ENCODE results near the gene SLC4A3.

The SLC4A3 gene, protein sequence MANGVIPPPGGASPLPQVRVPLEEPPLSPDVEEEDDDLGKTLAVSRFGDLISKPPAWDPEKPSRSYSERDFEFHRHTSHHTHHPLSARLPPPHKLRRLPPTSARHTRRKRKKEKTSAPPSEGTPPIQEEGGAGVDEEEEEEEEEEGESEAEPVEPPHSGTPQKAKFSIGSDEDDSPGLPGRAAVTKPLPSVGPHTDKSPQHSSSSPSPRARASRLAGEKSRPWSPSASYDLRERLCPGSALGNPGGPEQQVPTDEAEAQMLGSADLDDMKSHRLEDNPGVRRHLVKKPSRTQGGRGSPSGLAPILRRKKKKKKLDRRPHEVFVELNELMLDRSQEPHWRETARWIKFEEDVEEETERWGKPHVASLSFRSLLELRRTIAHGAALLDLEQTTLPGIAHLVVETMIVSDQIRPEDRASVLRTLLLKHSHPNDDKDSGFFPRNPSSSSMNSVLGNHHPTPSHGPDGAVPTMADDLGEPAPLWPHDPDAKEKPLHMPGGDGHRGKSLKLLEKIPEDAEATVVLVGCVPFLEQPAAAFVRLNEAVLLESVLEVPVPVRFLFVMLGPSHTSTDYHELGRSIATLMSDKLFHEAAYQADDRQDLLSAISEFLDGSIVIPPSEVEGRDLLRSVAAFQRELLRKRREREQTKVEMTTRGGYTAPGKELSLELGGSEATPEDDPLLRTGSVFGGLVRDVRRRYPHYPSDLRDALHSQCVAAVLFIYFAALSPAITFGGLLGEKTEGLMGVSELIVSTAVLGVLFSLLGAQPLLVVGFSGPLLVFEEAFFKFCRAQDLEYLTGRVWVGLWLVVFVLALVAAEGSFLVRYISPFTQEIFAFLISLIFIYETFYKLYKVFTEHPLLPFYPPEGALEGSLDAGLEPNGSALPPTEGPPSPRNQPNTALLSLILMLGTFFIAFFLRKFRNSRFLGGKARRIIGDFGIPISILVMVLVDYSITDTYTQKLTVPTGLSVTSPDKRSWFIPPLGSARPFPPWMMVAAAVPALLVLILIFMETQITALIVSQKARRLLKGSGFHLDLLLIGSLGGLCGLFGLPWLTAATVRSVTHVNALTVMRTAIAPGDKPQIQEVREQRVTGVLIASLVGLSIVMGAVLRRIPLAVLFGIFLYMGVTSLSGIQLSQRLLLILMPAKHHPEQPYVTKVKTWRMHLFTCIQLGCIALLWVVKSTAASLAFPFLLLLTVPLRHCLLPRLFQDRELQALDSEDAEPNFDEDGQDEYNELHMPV

GRCh38 chr2:219627103-219628100 is at the start of gene SLC4A3:
TSS of gene SLC4A3 (plus strand) at chr2:219627630. CDS start at chr2:219627993, 363 bp downstream.
- in situ Hi-C loops (cut with HindIII; ENCODE audit: low sequenced_read_pairs): no loop called here

- in situ Hi-C loops (cut with HindIII; ENCODE audit: low sequenced_read_pairs): loop anchor here (5.0 kb wide), 1 partner anchor 78 kb away; no protein-coding TSS in a partner anchor
Measured at GRCh38 chr2:219578811-219579613, 48.4 kb upstream of the SLC4A3 start.

- in situ Hi-C loops (cut with HindIII; ENCODE audit: low sequenced_read_pairs): no loop called here
Measured at GRCh38 chr2:219581346-219581745, 46.1 kb upstream of the SLC4A3 start.

DNA sequence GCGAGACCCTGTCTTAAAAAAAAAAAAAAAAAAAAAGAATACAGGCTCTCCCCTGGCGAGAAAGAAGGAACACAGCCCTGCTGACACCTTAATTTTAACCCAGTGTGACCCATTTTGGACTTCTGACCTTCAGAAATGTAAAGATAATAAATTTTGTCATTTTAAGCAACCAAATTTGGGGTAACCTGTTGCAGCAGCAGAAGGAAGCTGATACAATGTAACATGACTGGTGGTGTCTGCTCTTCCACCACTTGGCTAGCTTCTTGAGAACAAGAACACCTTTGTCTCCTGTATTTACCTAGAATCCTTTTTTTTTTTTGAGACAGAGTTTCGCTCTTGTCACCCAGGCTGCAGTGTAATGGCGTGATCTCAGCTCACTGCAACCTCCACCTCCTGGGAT is 36.3 kb upstream of the SLC4A3 start:
- in situ Hi-C loops (cut with HindIII; ENCODE audit: low sequenced_read_pairs): no loop called here

DNA sequence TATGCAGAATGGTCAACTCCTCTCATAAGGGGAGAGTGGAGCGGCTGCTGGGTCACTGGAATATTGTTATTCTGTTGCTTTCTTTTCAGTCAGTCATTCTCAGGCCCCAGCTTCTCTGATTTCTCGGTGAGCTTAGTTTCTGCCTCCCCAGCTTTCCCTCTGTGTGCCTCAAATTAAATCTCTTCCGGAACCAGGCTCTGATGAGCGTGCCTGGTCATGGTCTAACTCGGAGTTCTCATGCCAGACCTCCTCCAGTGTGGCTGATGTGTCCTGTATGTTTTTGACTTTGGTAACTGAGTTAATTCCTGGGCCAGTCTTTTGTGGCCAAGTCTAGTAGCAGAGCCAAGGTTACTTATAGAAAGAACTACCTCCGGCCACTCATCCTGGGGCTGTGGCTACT is 34.7 kb upstream of the SLC4A3 start:
- in situ Hi-C loops (cut with HindIII; ENCODE audit: low sequenced_read_pairs): no loop called here

DNA sequence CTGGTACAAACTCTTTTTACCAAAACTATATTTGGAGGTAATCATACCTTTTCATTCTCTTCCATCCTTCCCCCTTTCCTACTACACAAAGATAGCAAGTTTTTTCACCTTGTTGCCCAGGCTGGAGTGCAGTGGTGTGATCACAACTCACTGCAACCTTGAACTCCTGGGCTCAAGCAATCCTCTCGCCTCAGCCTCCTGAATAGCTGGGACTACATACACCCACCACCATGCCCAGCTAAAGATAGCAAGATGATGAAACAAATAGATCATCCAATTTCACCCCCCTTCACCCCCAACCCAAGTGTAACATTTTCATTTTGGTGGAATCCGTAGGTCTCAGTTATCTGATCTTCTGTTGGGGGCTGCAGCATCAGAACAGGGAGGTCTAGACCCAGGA is 34.3 kb upstream of the SLC4A3 start:
- in situ Hi-C loops (cut with HindIII; ENCODE audit: low sequenced_read_pairs): no loop called here

- in situ Hi-C loops (cut with HindIII; ENCODE audit: low sequenced_read_pairs): no loop called here
Measured at GRCh38 chr2:219595256-219595655, 32.2 kb upstream of the SLC4A3 start.

- in situ Hi-C loops (cut with HindIII; ENCODE audit: low sequenced_read_pairs): no loop called here
Measured at GRCh38 chr2:219596954-219597551, 30.4 kb upstream of the SLC4A3 start.

DNA sequence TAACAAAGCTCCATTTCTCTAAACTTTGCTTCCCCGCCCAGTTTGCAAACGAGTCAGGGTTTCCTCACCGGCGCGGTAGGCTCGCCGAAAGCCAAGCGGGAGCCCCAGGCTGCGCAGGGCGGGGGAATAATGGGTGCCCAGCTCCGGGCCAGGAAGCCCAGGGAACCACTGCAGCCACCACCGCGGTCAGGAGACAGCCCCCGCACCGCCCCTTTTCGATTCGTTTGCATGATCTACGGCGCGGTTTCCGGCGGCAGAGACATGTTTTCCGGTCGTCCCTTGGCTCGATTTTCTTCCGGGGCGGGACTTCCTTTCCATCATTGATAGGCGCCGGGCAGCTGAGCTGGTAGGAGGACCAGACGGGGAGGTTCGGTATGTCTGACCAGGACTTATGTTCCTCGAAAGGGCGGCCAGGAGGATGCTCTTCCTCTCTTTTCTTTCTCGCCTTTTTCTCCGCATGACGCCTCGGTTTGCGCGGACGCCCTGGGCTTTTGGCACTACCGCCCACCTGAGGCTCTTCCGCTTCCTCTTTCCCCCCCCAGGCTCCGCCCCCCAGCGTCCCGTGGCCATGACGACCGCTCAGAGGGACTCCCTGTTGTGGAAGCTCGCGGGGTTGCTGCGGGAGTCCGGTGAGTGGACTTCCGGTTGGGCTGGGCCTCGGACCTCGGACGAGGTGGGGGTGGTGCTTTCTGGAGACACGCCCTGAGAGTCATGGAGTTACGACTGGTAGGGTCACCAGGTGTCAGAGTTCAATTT is 29.7 kb upstream of the SLC4A3 start, which contains the start of gene STK11IP:
Gene STK11IP, plus strand, starts transcription at position 306 of the 756 bp plus-strand sequence. Its CDS starts 263 bp downstream, at position 569.
- in situ Hi-C loops (cut with HindIII; ENCODE audit: low sequenced_read_pairs): no loop called here

DNA sequence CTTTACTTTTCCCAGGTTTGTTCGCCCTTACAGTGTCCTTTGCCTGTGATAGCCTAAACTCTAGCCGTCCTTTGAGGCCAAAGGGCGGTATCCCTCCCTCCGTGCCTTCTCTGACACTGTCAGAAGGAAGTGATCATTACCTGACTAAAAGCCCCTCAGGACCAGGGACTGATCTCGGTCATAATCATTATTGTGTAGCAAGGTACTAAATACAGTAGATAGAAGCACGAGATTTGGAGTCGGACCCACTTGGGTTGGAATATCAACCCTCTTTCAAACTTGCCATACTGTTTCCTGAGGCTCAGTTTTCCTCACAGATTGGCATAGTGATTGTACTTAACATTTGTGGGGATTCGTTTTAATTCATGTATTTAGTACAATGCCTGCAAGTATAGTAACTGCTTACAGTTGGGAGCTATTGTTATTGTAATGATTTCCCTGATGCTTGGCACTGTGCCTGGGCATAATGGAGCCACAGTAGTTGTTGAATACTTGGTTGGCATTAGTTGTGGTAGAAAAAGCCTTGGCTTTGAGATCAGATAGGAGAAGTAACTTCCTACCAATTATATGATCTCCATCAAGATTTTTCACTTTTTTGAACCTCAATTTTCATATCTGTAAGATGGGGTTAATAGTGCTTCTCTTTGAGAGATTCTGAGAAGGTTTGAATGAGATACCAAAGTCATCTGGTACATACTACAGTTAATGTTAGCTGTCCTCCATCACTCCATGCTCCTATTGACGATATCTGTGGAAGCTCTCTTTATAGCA is 28.9 kb upstream of the SLC4A3 start:
- in situ Hi-C loops (cut with HindIII; ENCODE audit: low sequenced_read_pairs): no loop called here

DNA sequence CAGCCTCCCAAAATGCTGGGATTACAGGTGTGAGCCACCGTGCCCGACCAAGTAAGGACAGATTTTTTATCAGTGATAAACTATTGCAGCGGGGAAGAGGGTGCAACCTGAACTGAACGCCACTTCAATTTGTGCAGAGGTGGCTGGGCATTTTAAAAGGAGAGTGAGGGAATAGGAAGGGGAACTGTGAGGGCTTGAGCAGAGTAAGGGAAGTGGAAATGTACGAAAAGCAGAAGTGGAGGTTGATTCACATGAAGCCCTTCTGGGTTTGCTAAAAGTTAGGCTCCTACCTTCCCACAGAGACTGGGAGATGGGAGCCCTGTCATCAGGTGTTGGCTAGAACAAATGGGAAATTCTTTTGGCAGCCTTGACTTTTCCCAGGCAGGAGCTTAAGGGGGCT is 23.7 kb upstream of the SLC4A3 start:
- in situ Hi-C loops (cut with HindIII; ENCODE audit: low sequenced_read_pairs): no loop called here

DNA sequence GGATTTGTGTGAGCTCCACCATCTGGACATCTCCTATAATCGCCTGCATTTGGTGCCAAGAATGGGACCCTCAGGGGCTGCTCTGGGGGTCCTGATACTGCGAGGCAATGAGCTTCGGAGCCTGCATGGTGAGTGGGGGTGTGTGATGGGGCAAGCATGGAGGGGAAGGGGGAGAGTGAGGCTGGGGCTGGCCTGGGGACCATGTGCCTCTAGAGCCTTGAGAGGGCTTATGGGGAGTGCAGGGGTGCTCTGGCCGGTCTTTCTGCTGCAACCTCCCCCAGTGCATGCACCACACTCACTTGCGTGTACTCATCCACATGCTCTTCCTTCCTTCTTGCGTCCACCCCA is 21.8 kb upstream of the SLC4A3 start:
- in situ Hi-C loops (cut with HindIII; ENCODE audit: low sequenced_read_pairs): no loop called here

- in situ Hi-C loops (cut with HindIII; ENCODE audit: low sequenced_read_pairs): no loop called here
Measured at GRCh38 chr2:219607931-219608330, 19.5 kb upstream of the SLC4A3 start.

- in situ Hi-C loops (cut with HindIII; ENCODE audit: low sequenced_read_pairs): no loop called here
Measured at GRCh38 chr2:219608399-219608964, 18.9 kb upstream of the SLC4A3 start.

DNA sequence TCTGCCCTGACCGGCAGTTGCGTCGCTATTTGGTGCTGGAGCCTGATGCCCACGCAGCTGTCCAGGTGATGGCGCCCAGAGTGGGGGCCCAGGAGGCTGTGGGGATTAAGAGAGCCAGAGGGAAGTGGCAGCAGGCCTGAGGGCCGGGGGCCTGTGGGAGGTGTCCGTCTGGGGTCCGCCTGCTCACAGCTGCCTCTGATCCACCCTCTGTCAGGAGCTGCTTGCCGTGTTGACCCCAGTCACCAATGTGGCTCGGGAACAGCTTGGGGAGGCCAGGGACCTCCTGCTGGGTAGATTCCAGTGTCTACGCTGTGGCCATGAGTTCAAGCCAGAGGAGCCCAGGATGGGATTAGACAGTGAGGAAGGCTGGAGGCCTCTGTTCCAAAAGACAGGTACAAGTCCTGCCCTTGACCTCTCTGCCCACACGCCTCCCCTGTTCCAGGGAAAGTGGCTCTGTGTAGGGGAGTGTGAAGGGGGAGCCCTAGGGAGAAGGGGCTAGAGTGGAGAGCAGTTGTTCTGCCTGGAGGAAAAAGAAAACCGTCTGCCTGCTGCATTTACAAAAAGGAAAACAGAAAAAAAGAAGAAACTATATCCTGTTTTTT is 18.2 kb upstream of the SLC4A3 start:
- in situ Hi-C loops (cut with HindIII; ENCODE audit: low sequenced_read_pairs): no loop called here

- in situ Hi-C loops (cut with HindIII; ENCODE audit: low sequenced_read_pairs): no loop called here
Measured at GRCh38 chr2:219611306-219611705, 16.1 kb upstream of the SLC4A3 start.

All from endothelial cell of hepatic sinusoid (primary cell).